Nephron (organoid): ENCODE data around the gene SETD2.

Source experiments
- H3K27ac Mint-ChIP-seq, 3 experiments: 2 replicates each; pipeline ENCODE4 v1.8.0; 2020; ENCODE audit warnings: mixed read lengths in 3 of 3, mild to moderate bottlenecking in 2 of 3, moderate library complexity in 1 of 3
- H3K27me3 Mint-ChIP-seq: 2 replicates; pipeline ENCODE4 v1.8.0; 2021; ENCODE audit warnings: low read depth, mild to moderate bottlenecking, moderate library complexity, mixed read lengths
- H3K36me3 Mint-ChIP-seq: 2 replicates; pipeline ENCODE4 v1.8.0; 2020; ENCODE audit warnings: low read depth, mixed read lengths
- H3K4me1 Mint-ChIP-seq: 2 replicates; pipeline ENCODE4 v1.8.0; 2020; ENCODE audit warnings: mixed read lengths
- H3K4me3 Mint-ChIP-seq, 3 experiments: 2 replicates each; pipeline ENCODE4 v1.8.0; 2020; ENCODE audit warnings: mild to moderate bottlenecking in 3 of 3, mixed read lengths in 3 of 3, moderate library complexity in 2 of 3
- H3K9me3 Mint-ChIP-seq: 2 replicates; pipeline ENCODE4 v1.8.0; 2020; ENCODE audit warnings: mixed read lengths
- TF ChIP-seq, protein P1 (sequence below), 3 experiments: fragments of 200-600 bp; sonication (generic); IDR thresholded peaks; one replicate each; pipeline ENCODE4 v1.5.0; 2021; ENCODE audit warnings: antibody characterized with exemption in 3 of 3; ENCODE audit not compliant: unreplicated experiment in 3 of 3

Gene SETD2

GRCh38 chr3:47057212-47057671 lies 106.7 kb downstream of the SETD2 start:
- peaks cover 55% of the 10 kb centered on the region for H3K36me3 Mint-ChIP-seq
- no peaks in the 10 kb centered on the region for H3K27me3 Mint-ChIP-seq
- H3K9me3 Mint-ChIP-seq: no peaks in the 10 kb centered on the region
- no peaks in the 10 kb centered on the region for H3K4me1 Mint-ChIP-seq
- peak overlapping the region in 1 of 3 experiments; percentile 35 for H3K27ac Mint-ChIP-seq
- H3K4me3 Mint-ChIP-seq: no peak overlapping the region
- TF ChIP-seq, protein P1, sequence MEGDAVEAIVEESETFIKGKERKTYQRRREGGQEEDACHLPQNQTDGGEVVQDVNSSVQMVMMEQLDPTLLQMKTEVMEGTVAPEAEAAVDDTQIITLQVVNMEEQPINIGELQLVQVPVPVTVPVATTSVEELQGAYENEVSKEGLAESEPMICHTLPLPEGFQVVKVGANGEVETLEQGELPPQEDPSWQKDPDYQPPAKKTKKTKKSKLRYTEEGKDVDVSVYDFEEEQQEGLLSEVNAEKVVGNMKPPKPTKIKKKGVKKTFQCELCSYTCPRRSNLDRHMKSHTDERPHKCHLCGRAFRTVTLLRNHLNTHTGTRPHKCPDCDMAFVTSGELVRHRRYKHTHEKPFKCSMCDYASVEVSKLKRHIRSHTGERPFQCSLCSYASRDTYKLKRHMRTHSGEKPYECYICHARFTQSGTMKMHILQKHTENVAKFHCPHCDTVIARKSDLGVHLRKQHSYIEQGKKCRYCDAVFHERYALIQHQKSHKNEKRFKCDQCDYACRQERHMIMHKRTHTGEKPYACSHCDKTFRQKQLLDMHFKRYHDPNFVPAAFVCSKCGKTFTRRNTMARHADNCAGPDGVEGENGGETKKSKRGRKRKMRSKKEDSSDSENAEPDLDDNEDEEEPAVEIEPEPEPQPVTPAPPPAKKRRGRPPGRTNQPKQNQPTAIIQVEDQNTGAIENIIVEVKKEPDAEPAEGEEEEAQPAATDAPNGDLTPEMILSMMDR (IDR thresholded peaks at IDR 0.05; ENCODE audit: unreplicated experiment in 3 of 3): no peak

DNA sequence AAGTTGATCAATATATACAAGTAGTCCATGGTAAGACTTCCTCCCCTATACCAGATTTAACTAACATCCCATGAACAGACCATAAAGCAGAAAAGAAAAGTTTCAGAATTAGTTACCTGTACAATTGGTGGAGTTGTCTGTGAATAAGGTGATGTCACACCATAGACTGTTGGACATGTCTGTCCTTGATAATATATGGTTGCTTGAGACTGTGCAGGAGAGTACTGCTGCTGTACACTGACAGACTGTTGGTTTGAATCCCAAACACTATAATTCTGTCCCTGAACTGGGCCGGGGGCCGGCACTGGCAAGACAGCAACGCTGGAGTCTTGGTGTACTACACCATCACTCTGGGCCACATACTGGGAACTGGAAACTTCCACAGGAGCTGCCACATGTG lies 107.2 kb downstream of the SETD2 start:
- Mint-ChIP-seq H3K36me3 (peaks cover 51% of the 10 kb centered on the region), H3K4me3 (no peak overlapping the region), H3K27ac (no peak overlapping the region), H3K27me3 (no peaks in the 10 kb centered on the region), H3K4me1 (no peaks in the 10 kb centered on the region), H3K9me3 (no peaks in the 10 kb centered on the region)
- TF ChIP-seq, protein P1 (IDR thresholded peaks at IDR 0.05; ENCODE audit: unreplicated experiment in 3 of 3): no peak

- H3K4me3 Mint-ChIP-seq: no peak overlapping the region
- H3K27ac Mint-ChIP-seq: no peak overlapping the region
- TF ChIP-seq, protein P1 (IDR thresholded peaks at IDR 0.05; ENCODE audit: unreplicated experiment in 3 of 3): no peak
- H3K27me3 Mint-ChIP-seq: no peaks in the 10 kb centered on the region
- H3K36me3 Mint-ChIP-seq: peaks cover 46% of the 10 kb centered on the region
- H3K9me3 Mint-ChIP-seq: no peaks in the 10 kb centered on the region
- H3K4me1 Mint-ChIP-seq: no peaks in the 10 kb centered on the region
These were observed 109.5 kb downstream of the SETD2 start for GRCh38 chr3:47054412-47054811.

- no peak overlapping the region for H3K4me3 Mint-ChIP-seq
- no peaks in the 10 kb centered on the region for H3K27me3 Mint-ChIP-seq
- H3K36me3 Mint-ChIP-seq: peaks cover 41% of the 10 kb centered on the region
- H3K9me3 Mint-ChIP-seq: no peaks in the 10 kb centered on the region
- TF ChIP-seq, protein P1 (IDR thresholded peaks at IDR 0.05; ENCODE audit: unreplicated experiment in 3 of 3): no peak
- peak overlapping the region in 1 of 3 experiments; percentile 33 for H3K27ac Mint-ChIP-seq
- no peaks in the 10 kb centered on the region for H3K4me1 Mint-ChIP-seq
These were observed 116.2 kb downstream of the SETD2 start for GRCh38 chr3:47047673-47048072.

DNA sequence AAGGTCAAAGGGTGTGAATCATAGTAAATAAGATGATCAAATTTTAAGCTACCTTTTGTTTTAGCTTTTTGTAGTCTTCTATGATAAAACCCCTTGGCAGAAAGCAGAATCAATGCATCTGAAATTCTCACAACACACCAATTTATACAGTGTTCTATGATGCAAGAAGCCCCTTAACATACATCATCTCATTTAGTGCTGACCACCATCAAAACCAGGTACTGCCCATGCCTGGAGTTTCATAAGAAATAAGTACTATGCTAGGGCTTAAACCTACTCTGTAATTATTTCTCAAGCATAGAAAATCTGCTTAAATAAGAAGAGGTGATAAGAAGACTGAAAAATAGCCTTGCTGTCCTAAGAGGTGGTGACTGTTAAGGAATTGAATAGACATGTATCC lies 116.8 kb downstream of the SETD2 start:
- Mint-ChIP-seq H3K4me1 (no peaks in the 10 kb centered on the region), H3K9me3 (no peaks in the 10 kb centered on the region), H3K27ac (peak overlapping the region in 2 of 3 experiments; percentile 33 to 40), H3K27me3 (no peaks in the 10 kb centered on the region), H3K4me3 (no peak overlapping the region), H3K36me3 (peaks cover 47% of the 10 kb centered on the region)
- TF ChIP-seq, protein P1 (IDR thresholded peaks at IDR 0.05; ENCODE audit: unreplicated experiment in 3 of 3): no peak

GRCh38 chr3:47042231-47042791 lies 121.6 kb downstream of the SETD2 start:
- Mint-ChIP-seq H3K9me3 (no peaks in the 10 kb centered on the region), H3K27ac (no peak overlapping the region), H3K36me3 (peaks cover 69% of the 10 kb centered on the region), H3K4me1 (no peaks in the 10 kb centered on the region), H3K27me3 (no peaks in the 10 kb centered on the region), H3K4me3 (no peak overlapping the region)
- TF ChIP-seq, protein P1 (IDR thresholded peaks at IDR 0.05; ENCODE audit: unreplicated experiment in 3 of 3): no peak
